GM18951 (cell line): ENCODE data around the gene SPINT1.
"Not testable (repeated sequence)": the region's sequence is repeated elsewhere in the genome, so short reads cannot be mapped to it uniquely, and the experiment has no call there.

Source experiments
- POLR2A ChIP-seq: IDR thresholded peaks from 4 replicates; pipeline ENCODE4 v1.6.1; 2011; ENCODE audit warnings: mild to moderate bottlenecking; ENCODE audit not compliant: insufficient read length, insufficient read depth; ENCODE audit errors: extremely low read depth
- in situ Hi-C: fragments of 300-500 bp; cut with MboI; formaldehyde crosslinking; loops from one replicate; pipeline ENCODE4 v1.12.0; 2022; ENCODE audit warnings: low sequenced_read_pairs, mixed read lengths, inconsistent platforms; ENCODE audit not compliant: unreplicated experiment

Gene SPINT1

GRCh38 chr15:40858706-40859105 is 14.9 kb downstream of the SPINT1 start:
- no peak for TF ChIP-seq POLR2A
- in situ Hi-C loops, result no loop called here

- no peak for TF ChIP-seq POLR2A
- in situ Hi-C loops, result no loop called here
Observed at GRCh38 chr15:40859206-40859851, 15.5 kb downstream of the SPINT1 start.

GRCh38 chr15:40861147-40861546 is 17.3 kb downstream of the SPINT1 start:
- in situ Hi-C loops, result not testable (repeated sequence)

- in situ Hi-C loops, result no loop called here
- TF ChIP-seq POLR2A, result no peak
Observed at GRCh38 chr15:40863660-40864270, 19.9 kb downstream of the SPINT1 start.

GRCh38 chr15:40867199-40867598 is 23.4 kb downstream of the SPINT1 start:
- in situ Hi-C loops, result no loop called here
- no peak for TF ChIP-seq POLR2A

GRCh38 chr15:40869686-40870085 is 25.8 kb downstream of the SPINT1 start:
- in situ Hi-C loops, result no loop called here
- no peak for TF ChIP-seq POLR2A

- in situ Hi-C loops, result no loop called here
- no peak for TF ChIP-seq POLR2A
Observed at GRCh38 chr15:40870716-40871115, 26.9 kb downstream of the SPINT1 start.

- in situ Hi-C loops, result no loop called here
- no peak for TF ChIP-seq POLR2A
Observed at GRCh38 chr15:40871749-40872617, 28.1 kb downstream of the SPINT1 start.

GRCh38 chr15:40872791-40873693 is 29.2 kb downstream of the SPINT1 start:
- in situ Hi-C loops, result no loop called here

GRCh38 chr15:40873694-40874561 is 30.1 kb downstream of the SPINT1 start, which contains the start of gene RHOV:
Gene RHOV, minus strand, starts transcription at chr15:40874234. Its CDS starts 95 bp downstream, at chr15:40874139.
- TF ChIP-seq POLR2A, result peak; percentile 62
- in situ Hi-C loops, result no loop called here

More at GRCh38 chr15:40872791-40873693, 29.2 kb downstream of the SPINT1 start:
- no peak for TF ChIP-seq POLR2A

- TF ChIP-seq POLR2A, result no peak
- in situ Hi-C loops, result no loop called here
Observed at GRCh38 chr15:40875991-40876730, 32.3 kb downstream of the SPINT1 start.
